Measurements from ENCODE around the gene NDUFB7.

- TF ChIP-seq JUNB (IDR thresholded peaks at IDR 0.05; ENCODE audit: unreplicated experiment), result no peak
- TF ChIP-seq EZH2phosphoT487 (IDR thresholded peaks at IDR 0.05; ENCODE audit: unreplicated experiment), result no peak
- TF ChIP-seq CTCF (conservative IDR thresholded peaks at IDR 0.05; ENCODE audit: low read depth in 2 of 2), result no peak
- TF ChIP-seq POLR2AphosphoS5 (IDR thresholded peaks at IDR 0.05; ENCODE audit: low read depth), result no peak
Measured at GRCh38 chr19:14615623-14616022, 43.8 kb upstream of the NDUFB7 start.

Data from GM23338 (cell line).